Dendritic cell treated with granulocyte-macrophage colony-stimulating factor and Interleukin-4, amounts not matched to agents 40 ng/mL and 50 ng/mL, for 4 days (primary cell): ENCODE data around the gene SLC2A9.

ENCODE experiments used
- H3K27ac Mint-ChIP-seq: one replicate; pipeline ENCODE4 v1.8.0; 2022; ENCODE audit warnings: mild to moderate bottlenecking, mixed read lengths
- H3K27me3 Mint-ChIP-seq: one replicate; pipeline ENCODE4 v1.8.0; 2022; ENCODE audit warnings: mild to moderate bottlenecking, mixed read lengths
- H3K36me3 Mint-ChIP-seq: one replicate; pipeline ENCODE4 v1.8.0; 2022; ENCODE audit warnings: low read depth, mixed read lengths
- H3K4me1 Mint-ChIP-seq: one replicate; pipeline ENCODE4 v1.8.0; 2022; ENCODE audit warnings: low read depth, mixed read lengths
- H3K4me3 Mint-ChIP-seq: one replicate; pipeline ENCODE4 v1.8.0; 2022; ENCODE audit warnings: mild to moderate bottlenecking, moderate library complexity, mixed read lengths
- H3K9me3 Mint-ChIP-seq: one replicate; pipeline ENCODE4 v1.8.0; 2022; ENCODE audit warnings: mixed read lengths
- intact Hi-C: fragments of 100-400 bp; cut with micrococcal nuclease; formaldehyde crosslinking; loops from one replicate; pipeline ENCODE4 v1.15.0; 2022

Gene SLC2A9

DNA sequence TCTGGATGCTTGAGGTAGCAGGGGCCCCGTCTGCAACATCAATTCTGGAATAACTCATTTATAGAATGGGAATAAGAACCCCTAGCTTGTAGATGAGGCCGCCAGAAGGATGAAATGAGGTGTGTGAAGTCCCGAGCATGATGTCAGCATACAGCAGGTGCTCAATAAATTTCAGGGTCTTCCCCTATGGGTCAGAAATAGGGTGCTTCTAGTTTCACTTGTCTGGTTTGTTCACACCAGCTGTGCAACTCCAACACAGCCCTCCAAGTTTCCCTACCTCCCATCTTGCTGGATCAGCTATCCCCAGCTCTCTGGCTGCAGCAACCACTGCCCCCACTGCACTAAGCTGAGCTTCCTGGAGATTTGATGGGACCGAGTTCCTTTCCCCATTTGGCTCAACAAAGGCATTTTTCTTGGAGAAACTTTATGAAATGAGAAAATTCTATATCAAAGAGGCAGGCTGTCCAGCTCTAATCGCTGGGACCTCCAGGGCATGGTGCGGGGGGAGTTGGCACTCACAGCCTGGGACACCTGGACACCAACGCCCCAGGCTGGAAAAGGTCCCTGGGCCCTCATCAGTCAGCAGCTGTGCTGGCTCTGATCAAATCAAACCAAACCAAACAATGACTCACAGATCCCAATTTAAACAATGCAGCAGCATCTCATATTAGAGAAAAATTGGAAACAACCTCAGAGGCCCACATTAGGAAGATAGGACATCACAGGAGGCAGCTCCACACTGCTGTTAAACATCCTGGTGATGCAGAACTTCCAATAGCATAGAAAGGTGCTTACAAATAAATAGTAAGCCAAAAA, 13.3 kb downstream of the SLC2A9 start:
- H3K27ac Mint-ChIP-seq: no peak overlapping the region
- no peaks in the 10 kb centered on the region for H3K27me3 Mint-ChIP-seq
- H3K9me3 Mint-ChIP-seq: no peaks in the 10 kb centered on the region
- peaks cover 42% of the 10 kb centered on the region for H3K4me1 Mint-ChIP-seq
- H3K4me3 Mint-ChIP-seq: no peak overlapping the region
- H3K36me3 Mint-ChIP-seq: peaks cover 42% of the 10 kb centered on the region
- intact Hi-C loops: no loop called here

DNA sequence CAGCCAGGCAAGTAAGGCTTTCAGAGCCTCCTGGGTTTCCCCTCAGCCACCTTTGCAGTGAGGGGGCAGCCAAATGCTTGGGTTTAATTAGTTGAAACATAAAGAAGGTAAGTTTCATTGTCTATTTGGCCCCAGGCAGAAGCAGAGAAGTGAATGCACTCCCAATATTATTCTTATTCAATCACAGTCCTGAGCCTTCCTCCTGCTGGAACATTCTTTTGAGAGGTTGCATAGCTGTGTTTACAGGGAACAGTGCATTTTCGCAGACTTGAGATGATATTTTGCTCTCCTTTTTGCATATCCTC, 13.9 kb downstream of the SLC2A9 start:
- H3K27ac Mint-ChIP-seq: no peak overlapping the region
- no peak overlapping the region for H3K4me3 Mint-ChIP-seq
- H3K36me3 Mint-ChIP-seq: peaks cover 40% of the 10 kb centered on the region
- no peaks in the 10 kb centered on the region for H3K9me3 Mint-ChIP-seq
- H3K27me3 Mint-ChIP-seq: no peaks in the 10 kb centered on the region
- intact Hi-C loops: no loop called here
- H3K4me1 Mint-ChIP-seq: peaks cover 37% of the 10 kb centered on the region

DNA sequence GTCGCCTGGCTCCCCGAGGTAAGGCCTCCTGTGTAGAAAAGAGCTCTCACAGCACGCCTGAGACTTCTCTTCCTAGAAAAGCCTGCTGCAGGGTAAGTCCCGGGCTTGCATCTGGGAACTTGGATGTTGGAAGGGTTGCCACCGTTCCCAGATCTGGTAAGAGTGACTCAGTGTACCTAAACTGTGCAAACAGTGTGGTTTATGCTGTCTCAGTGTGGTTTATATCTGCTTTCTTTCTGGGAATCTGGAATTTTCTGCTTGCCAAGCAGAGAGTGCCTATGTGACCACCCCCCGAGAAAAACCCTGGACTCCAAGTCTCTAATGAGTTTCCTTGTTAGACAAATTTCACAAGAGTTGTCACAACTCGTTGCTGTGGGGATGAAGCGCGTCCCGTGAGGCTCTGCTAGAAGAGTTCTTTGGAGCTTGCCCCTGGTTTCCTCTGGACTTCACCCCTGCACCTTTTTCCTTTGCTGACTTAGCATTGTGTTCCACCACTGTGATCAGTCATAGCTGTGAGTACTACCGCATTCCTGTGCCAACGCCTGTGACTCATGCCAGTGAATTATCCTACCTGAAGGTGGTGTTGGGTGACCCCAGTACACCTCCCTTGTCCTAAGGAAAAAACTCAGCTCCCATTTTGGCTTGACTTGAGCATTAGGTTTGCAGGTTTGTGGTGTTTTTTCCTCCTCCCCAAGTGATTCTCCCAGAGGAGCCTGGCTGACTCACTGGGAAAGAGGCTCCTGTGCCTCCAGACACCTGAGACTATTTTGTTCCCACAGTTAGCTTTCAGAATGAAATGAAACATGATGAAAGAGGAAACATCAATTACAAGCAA, 14.5 kb downstream of the SLC2A9 start:
- peaks cover 42% of the 10 kb centered on the region for H3K36me3 Mint-ChIP-seq
- intact Hi-C loops: no loop called here
- H3K4me3 Mint-ChIP-seq: no peak overlapping the region
- no peaks in the 10 kb centered on the region for H3K9me3 Mint-ChIP-seq
- peak overlapping the region; percentile 74 for H3K27ac Mint-ChIP-seq
- peaks cover 38% of the 10 kb centered on the region for H3K4me1 Mint-ChIP-seq
- H3K27me3 Mint-ChIP-seq: no peaks in the 10 kb centered on the region

DNA sequence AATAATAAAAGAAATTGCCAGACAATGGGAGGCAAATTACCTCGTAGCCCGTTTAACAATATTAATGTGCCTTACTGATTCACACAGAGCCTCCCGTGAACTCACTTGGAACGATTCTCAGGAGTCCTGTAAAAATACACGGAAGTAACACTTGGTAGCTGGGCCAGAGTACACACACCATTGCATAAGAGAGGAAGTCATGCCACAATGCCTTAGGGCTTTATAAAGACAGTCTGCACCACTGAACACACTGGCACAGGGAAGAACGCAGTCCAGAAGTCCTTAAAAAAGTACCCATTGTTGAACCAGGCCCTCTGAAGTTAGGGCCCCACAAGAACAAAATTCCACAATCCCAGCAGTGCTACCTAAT, 15.1 kb downstream of the SLC2A9 start:
- Mint-ChIP-seq H3K4me1 (peaks cover 44% of the 10 kb centered on the region), H3K4me3 (no peak overlapping the region), H3K36me3 (peaks cover 38% of the 10 kb centered on the region), H3K27ac (peak overlapping the region; percentile 74), H3K27me3 (no peaks in the 10 kb centered on the region), H3K9me3 (no peaks in the 10 kb centered on the region)
- intact Hi-C loops: no loop called here

DNA sequence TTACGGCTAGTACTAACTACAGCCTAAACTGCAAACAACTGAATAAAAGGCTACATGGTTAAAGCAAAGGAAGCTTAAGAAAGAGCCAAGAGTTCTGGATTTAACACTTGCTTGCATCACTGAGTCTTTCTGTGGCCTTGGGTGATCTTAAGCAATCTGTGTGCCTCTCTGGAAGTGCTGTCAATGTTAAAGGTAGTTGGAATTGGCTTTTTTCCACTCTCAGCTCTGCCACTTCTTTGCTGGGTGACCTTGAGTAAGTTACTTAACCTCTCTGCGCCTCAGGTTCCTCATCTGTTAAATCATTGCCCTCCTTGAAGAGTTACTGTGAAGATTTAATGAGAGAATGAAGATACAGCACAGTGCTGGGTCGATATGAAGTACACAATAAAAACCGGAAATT, 15.7 kb downstream of the SLC2A9 start:
- Mint-ChIP-seq H3K36me3 (peaks cover 33% of the 10 kb centered on the region), H3K4me3 (no peak overlapping the region), H3K4me1 (peaks cover 48% of the 10 kb centered on the region), H3K27ac (peak overlapping the region; percentile 74), H3K9me3 (no peaks in the 10 kb centered on the region), H3K27me3 (no peaks in the 10 kb centered on the region)
- intact Hi-C loops: no loop called here

DNA sequence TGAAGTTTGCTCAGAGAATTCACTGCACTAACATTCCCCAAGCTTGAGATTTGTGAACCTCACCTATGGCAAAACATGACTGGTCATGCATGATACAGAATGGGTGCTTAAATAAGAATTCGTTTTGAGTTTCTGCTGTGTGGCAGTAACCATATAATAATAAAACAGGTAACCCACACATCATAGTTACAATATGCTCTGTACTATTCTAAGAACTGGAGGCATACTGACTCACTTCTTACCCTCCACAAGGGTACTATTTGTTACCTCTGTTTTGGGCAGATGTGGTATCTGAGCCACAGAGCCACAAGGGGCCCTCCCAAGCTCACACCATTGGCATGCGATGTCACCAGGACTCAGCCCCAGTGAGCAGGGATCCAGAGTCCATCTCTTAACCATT, 17.6 kb downstream of the SLC2A9 start:
- Mint-ChIP-seq H3K4me3 (no peak overlapping the region), H3K27ac (no peak overlapping the region), H3K4me1 (peaks cover 58% of the 10 kb centered on the region), H3K36me3 (peaks cover 42% of the 10 kb centered on the region), H3K9me3 (no peaks in the 10 kb centered on the region), H3K27me3 (no peaks in the 10 kb centered on the region)
- intact Hi-C loops: no loop called here

DNA sequence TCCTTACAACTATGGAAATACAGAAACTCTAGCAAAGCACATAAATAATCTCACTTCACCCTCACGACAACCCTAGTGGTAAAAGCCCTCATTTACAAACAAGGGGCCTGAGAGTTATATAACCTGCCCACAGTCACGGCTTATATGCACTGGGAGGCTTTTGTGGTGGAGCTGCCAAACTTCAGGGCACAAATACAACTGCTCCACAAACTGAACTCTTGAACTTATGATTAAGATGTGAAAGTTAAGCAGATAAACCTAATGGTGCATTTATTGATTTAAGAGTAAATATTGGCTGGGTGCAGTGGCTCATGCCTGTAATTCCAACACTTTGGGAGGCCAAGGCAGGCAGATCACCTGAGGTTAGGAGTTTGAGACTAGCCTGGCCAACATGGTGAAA, 19.0 kb downstream of the SLC2A9 start:
- H3K36me3 Mint-ChIP-seq: peaks cover 47% of the 10 kb centered on the region
- no peaks in the 10 kb centered on the region for H3K27me3 Mint-ChIP-seq
- H3K9me3 Mint-ChIP-seq: no peaks in the 10 kb centered on the region
- H3K4me3 Mint-ChIP-seq: no peak overlapping the region
- peaks cover 48% of the 10 kb centered on the region for H3K4me1 Mint-ChIP-seq
- intact Hi-C loops: no loop called here
- H3K27ac Mint-ChIP-seq: no peak overlapping the region

DNA sequence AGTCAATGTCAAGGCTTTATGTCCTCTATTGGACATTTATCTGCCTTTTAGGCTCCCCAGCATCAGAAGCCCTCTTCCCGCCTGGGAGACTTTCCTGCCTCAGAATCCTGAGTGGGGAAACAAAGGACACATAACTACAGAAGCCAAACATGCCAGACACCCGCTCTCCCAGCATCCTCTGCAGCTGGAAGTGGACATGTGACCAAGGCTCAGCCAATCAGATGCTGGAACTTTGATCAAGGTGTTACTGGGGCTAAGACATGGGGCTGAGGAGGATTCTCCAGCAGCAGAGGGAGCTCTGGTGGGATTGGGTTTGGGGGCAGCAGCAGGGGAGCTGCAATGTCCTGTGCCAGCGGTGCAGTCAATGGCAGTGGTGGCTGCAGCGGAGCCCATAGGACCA, 19.5 kb downstream of the SLC2A9 start:
- Mint-ChIP-seq H3K4me1 (peaks cover 46% of the 10 kb centered on the region), H3K27me3 (no peaks in the 10 kb centered on the region), H3K9me3 (no peaks in the 10 kb centered on the region), H3K27ac (no peak overlapping the region), H3K36me3 (peaks cover 49% of the 10 kb centered on the region), H3K4me3 (no peak overlapping the region)
- intact Hi-C loops: no loop called here

DNA sequence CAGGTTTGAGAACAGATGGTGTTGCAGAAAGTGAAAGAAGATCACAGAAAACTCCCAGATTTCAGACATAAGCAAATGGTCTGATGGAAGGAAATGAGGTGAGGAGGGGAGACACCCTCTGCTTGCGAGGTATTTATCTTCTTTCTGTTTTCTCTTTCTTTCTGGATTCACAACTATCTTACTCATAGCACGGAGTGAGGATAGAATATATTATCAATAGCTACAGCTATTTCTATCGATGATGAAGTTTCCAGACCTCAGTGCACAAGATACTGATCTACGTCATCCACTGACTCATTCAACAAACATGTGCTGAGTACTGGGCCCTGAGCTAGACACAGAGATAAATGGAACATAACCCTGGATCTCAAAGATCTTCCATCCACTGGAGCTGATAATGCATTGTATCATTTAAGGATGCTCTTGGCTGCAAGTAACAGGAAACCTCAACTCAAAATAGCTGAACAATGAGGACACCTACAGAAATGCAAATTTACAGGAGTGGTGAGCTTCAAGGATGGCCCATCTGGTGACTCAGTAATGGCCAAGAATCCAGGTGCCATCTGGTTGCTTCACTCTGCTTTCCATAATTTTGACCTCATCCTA, 21.2 kb downstream of the SLC2A9 start:
- no peaks in the 10 kb centered on the region for H3K27me3 Mint-ChIP-seq
- intact Hi-C loops: no loop called here
- no peaks in the 10 kb centered on the region for H3K9me3 Mint-ChIP-seq
- peaks cover 34% of the 10 kb centered on the region for H3K4me1 Mint-ChIP-seq
- H3K4me3 Mint-ChIP-seq: no peak overlapping the region
- H3K27ac Mint-ChIP-seq: peak overlapping the region; percentile 24
- H3K36me3 Mint-ChIP-seq: peaks cover 62% of the 10 kb centered on the region

DNA sequence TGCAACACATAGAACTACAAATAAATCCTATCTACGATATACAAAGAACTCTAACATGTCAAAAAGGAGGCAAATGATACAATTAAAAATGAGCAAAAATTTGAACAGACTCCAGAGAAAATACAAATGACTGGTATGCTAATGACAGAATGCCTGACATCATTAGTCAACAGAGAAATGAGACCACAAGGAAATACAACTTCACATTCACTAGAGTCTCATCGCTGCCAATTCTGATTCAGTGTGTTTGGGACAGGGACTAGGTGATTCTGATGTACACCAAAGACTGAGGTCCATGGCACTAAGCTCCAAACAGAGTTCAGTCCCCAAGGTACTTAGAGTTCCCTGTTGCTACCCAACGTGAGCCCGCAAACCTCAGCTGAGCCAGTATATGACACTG, 23.4 kb downstream of the SLC2A9 start:
- Mint-ChIP-seq H3K4me1 (peaks cover 31% of the 10 kb centered on the region), H3K36me3 (peaks cover 70% of the 10 kb centered on the region), H3K27me3 (no peaks in the 10 kb centered on the region), H3K27ac (no peak overlapping the region), H3K9me3 (no peaks in the 10 kb centered on the region), H3K4me3 (no peak overlapping the region)
- intact Hi-C loops: no loop called here

DNA sequence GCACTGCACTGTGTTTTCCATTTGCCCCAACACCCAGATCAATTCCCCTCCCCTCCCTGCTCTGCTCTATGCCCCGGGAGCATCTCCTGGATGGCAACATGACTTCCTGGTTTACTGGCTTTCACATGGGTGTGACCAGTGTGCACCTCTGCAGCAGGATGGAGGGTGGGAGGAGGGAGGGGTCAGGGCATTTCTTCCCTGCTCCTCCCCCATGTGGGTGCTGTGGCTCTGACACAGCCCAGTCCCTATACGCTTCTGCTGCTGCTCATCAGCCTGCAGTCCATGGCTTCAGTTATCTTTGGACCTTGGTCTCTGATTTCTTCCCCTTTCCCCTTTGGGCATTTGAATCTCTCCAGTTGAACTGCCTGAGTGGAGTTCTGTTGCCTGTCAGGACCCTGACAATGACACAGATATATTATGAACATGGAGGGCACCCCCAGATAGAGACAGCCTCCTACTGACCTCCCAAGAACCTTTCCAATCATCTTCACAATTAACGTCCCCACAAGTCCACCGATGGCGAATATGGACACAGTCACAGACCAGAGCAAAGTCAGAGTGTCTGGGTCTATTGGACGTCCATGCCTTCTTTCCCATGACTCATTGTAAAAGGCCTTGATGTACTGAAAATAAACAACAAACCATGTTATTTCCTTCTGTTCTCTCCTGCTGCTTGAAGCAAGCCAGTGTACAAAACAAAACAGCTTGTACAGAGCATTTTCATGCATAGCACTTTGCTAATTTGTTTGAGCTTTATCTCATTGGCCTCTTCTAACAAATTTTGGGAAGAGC, 24.8 kb downstream of the SLC2A9 start:
- H3K27ac Mint-ChIP-seq: peak overlapping the region; percentile 38
- peaks cover 25% of the 10 kb centered on the region for H3K4me1 Mint-ChIP-seq
- no peaks in the 10 kb centered on the region for H3K27me3 Mint-ChIP-seq
- H3K9me3 Mint-ChIP-seq: no peaks in the 10 kb centered on the region
- intact Hi-C loops: no loop called here
- H3K4me3 Mint-ChIP-seq: no peak overlapping the region
- H3K36me3 Mint-ChIP-seq: peaks cover 68% of the 10 kb centered on the region

DNA sequence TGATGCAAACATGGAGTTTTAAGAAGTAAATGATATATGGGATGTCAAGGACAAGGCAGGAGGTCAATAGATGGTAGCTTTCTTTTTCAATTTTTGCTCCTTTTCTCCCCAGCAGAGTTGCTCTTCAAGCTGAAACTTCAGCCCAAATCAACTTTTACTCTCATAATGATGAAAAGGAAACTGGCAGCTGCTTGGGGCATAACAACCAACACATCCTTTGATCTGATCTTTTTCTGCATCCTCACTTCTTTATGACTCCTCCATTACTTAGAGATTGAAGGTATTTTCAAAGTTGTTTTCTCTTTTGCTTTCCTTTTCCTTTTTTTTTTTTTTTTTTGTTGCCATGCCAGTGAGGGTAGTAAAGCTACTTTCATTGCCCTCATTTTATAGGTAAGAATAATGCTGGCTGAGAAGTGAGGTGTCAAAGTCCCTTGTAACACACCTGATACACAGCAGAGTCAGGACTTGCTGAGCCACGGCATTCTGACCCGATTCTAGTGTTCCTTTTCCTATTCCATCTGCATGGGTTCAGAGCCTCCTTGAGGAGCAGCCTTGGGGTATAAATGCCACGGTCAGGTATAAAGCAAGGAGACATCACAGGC, 26.9 kb downstream of the SLC2A9 start:
- Mint-ChIP-seq H3K27ac (no peak overlapping the region), H3K4me1 (peaks cover 10% of the 10 kb centered on the region), H3K9me3 (no peaks in the 10 kb centered on the region), H3K4me3 (no peak overlapping the region), H3K27me3 (no peaks in the 10 kb centered on the region), H3K36me3 (peaks cover 70% of the 10 kb centered on the region)
- intact Hi-C loops: no loop called here

DNA sequence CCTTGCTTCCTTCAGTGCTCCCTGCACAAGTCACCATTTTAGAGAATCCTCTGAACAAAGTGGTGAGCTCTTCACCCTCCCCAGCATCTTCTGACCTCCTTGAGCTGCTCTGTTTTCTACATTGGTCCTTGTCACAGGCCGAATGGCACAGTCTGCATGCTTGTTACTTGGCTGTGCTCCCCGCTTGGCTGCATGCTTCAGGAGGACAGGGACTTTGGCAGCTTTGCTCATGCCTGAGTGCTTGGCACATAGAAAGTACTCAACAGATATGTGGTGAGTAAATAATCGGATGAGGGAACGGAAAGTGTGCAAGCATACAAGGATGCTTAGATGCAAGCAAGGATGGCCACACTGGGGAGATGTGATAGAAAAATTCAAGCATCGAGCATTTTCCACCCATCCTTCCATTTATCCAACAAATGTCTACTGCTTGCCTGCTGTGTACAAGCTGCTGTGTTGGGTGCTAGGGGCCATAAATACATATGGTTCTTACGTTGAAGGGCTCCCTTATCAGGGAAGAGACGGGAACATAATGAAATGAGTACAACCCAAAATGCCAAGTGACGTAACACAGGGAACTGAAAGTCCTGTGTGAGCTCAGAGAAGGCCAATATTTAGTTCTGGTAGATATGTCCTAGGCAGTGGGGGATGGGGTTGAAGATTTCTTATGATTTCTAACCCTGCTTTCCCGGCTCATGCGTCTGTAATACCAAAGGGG, 31.2 kb downstream of the SLC2A9 start:
- Mint-ChIP-seq H3K27ac (no peak overlapping the region), H3K4me3 (no peak overlapping the region), H3K4me1 (no peaks in the 10 kb centered on the region), H3K9me3 (no peaks in the 10 kb centered on the region), H3K36me3 (peaks cover 49% of the 10 kb centered on the region), H3K27me3 (no peaks in the 10 kb centered on the region)
- intact Hi-C loops: no loop called here
